MM.1S (cell line): ENCODE measurements around the gene SCGB3A2.
A peak's percentile ranks its signal among the peaks of the same experiment; 100 is the strongest.

Experiments used
- DNase-seq: peaks from one replicate; pipeline ENCODE4 v3.0.0-alpha.2; 2015
- H2AFZ ChIP-seq: fragments of 300-600 bp; sonication (generic); 2 replicates; pipeline ENCODE4 v1.6.0; 2016; ENCODE audit warnings: antibody characterized with exemption, low read length
- H3F3A ChIP-seq: fragments of 300-600 bp; sonication (generic); 2 replicates; pipeline ENCODE4 v1.6.1; 2016; ENCODE audit warnings: mild to moderate bottlenecking, antibody characterized with exemption, low read length, moderate library complexity, mixed read lengths; ENCODE audit not compliant: insufficient read depth
- H3K27ac ChIP-seq: fragments of 300-600 bp; sonication (generic); 2 replicates; pipeline ENCODE4 v1.5.1; 2016; ENCODE audit warnings: mild to moderate bottlenecking, low read length
- H3K27me3 ChIP-seq: fragments of 300-600 bp; sonication (generic); replicated peaks from 2 replicates; pipeline ENCODE4 v1.6.0; 2016; ENCODE audit warnings: low read length; ENCODE audit not compliant: insufficient read depth
- H3K36me3 ChIP-seq: fragments of 300-600 bp; sonication (generic); replicated peaks from 2 replicates; pipeline ENCODE4 v1.6.1; 2016; ENCODE audit warnings: mild to moderate bottlenecking, low read length, mixed read lengths; ENCODE audit not compliant: insufficient read depth
- H3K4me1 ChIP-seq: fragments of 300-600 bp; sonication (generic); 2 replicates; pipeline ENCODE4 v1.6.1; 2016; ENCODE audit warnings: low read length, mixed read lengths
- H3K4me2 ChIP-seq: fragments of 300-600 bp; sonication (generic); 2 replicates; pipeline ENCODE4 v1.6.0; 2016; ENCODE audit warnings: low read depth, low read length
- H3K4me3 ChIP-seq: fragments of 300-600 bp; sonication (generic); 2 replicates; pipeline ENCODE4 v1.5.1; 2016; ENCODE audit warnings: low read length, mixed read lengths
- H3K79me2 ChIP-seq: fragments of 300-600 bp; sonication (generic); 2 replicates; pipeline ENCODE4 v1.6.1; 2016; ENCODE audit warnings: mixed run types, low read length, mixed read lengths
- H3K9ac ChIP-seq: fragments of 300-600 bp; sonication (generic); 2 replicates; pipeline ENCODE4 v1.6.1; 2016; ENCODE audit warnings: low read length, mixed read lengths
- H3K9me2 ChIP-seq: fragments of 300-600 bp; sonication (generic); replicated peaks from 2 replicates; pipeline ENCODE4 v1.6.1; 2016; ENCODE audit warnings: mild to moderate bottlenecking, low read length, mixed read lengths; ENCODE audit not compliant: insufficient read depth
- H3K9me3 ChIP-seq: fragments of 300-600 bp; sonication (generic); replicated peaks from 2 replicates; pipeline ENCODE4 v1.6.1; 2016; ENCODE audit warnings: mild to moderate bottlenecking, low read length, mixed read lengths; ENCODE audit not compliant: insufficient read depth
- H4K20me1 ChIP-seq: fragments of 300-600 bp; sonication (generic); 2 replicates; pipeline ENCODE4 v1.6.1; 2016; ENCODE audit warnings: mild to moderate bottlenecking, low read length, moderate library complexity, mixed read lengths; ENCODE audit not compliant: insufficient read depth
- CTCF ChIP-seq: fragments of 300-600 bp; sonication (generic); IDR thresholded peaks from 2 replicates; pipeline ENCODE4 v1.5.1; 2016; ENCODE audit warnings: antibody characterized with exemption, low read length, mixed read lengths
- EZH2 ChIP-seq: fragments of 300-600 bp; sonication (generic); optimal IDR thresholded peaks from 2 replicates; pipeline ENCODE3; 2017; ENCODE audit warnings: low read depth, mild to moderate bottlenecking, antibody characterized with exemption, low read length, mixed read lengths
- EZH2phosphoT487 ChIP-seq: fragments of 300-600 bp; sonication (generic); IDR thresholded peaks from 2 replicates; pipeline ENCODE4 v1.6.1; 2018; ENCODE audit warnings: antibody characterized with exemption, low read length

The SCGB3A2 gene

GRCh38 chr5:147854331-147854730 lies 24.2 kb upstream of the SCGB3A2 start:
- no peak for TF ChIP-seq CTCF
- TF ChIP-seq EZH2phosphoT487, result no peak
- TF ChIP-seq EZH2, result no peak
- Histone ChIP-seq H3K79me2 (no peaks in the 10 kb centered on the region), H3K36me3 (no peaks in the 10 kb centered on the region), H3F3A (no peaks in the 10 kb centered on the region), H3K4me3 (no peak overlapping the region), H2AFZ (no peak overlapping the region), H3K4me2 (no peak overlapping the region), H3K27me3 (no peaks in the 10 kb centered on the region), H3K27ac (no peak overlapping the region), H3K9me3 (no peaks in the 10 kb centered on the region), H3K9ac (no peak overlapping the region), H4K20me1 (no peaks in the 10 kb centered on the region), H3K4me1 (peaks cover 33% of the 10 kb centered on the region), H3K9me2 (no peaks in the 10 kb centered on the region)
- DNase-seq, result no peak

- Histone ChIP-seq H3K4me1 (peaks cover 33% of the 10 kb centered on the region), H3K4me2 (peak overlapping the region; percentile 55; the same call in 1 of the 2 replicates), H3K9me2 (no peaks in the 10 kb centered on the region), H3K27me3 (no peaks in the 10 kb centered on the region), H2AFZ (peak overlapping the region; percentile 12; the same call in 1 of the 2 replicates), H3K36me3 (no peaks in the 10 kb centered on the region), H3F3A (no peaks in the 10 kb centered on the region), H3K9ac (no peak overlapping the region), H3K79me2 (no peaks in the 10 kb centered on the region), H3K9me3 (no peaks in the 10 kb centered on the region), H3K27ac (no peak overlapping the region), H4K20me1 (no peaks in the 10 kb centered on the region), H3K4me3 (no peak overlapping the region)
- TF ChIP-seq CTCF (no peak), EZH2 (no peak), EZH2phosphoT487 (no peak)
- DNase-seq, result peak; percentile 47
Measured at GRCh38 chr5:147854894-147855773, 23.4 kb upstream of the SCGB3A2 start.

- peaks cover 33% of the 10 kb centered on the region for H3K4me1 ChIP-seq
- H3K9me3 ChIP-seq, result no peaks in the 10 kb centered on the region
- H3K4me3 ChIP-seq, result no peak overlapping the region
- H4K20me1 ChIP-seq, result no peaks in the 10 kb centered on the region
- H3F3A ChIP-seq, result no peaks in the 10 kb centered on the region
- TF ChIP-seq EZH2 (no peak), EZH2phosphoT487 (no peak), CTCF (no peak)
- peak overlapping the region; percentile 55; the same call in 1 of the 2 replicates for H3K4me2 ChIP-seq
- H3K36me3 ChIP-seq, result no peaks in the 10 kb centered on the region
- no peak overlapping the region for H3K9ac ChIP-seq
- H3K79me2 ChIP-seq, result no peaks in the 10 kb centered on the region
- H3K27ac ChIP-seq, result no peak overlapping the region
- no peaks in the 10 kb centered on the region for H3K9me2 ChIP-seq
- no peak for DNase-seq
- peak overlapping the region; percentile 12; the same call in 1 of the 2 replicates for H2AFZ ChIP-seq
- H3K27me3 ChIP-seq, result no peaks in the 10 kb centered on the region
Measured at GRCh38 chr5:147855774-147856069, 22.8 kb upstream of the SCGB3A2 start.
